ENCODE measurements around the gene CACNA2D3. TPM values are rescaled to one million over a fixed set of nuclear protein-coding genes. Genes with fewer than 3 reads are reported as not detected.

CACNA2D3 gene
- total and polyA plus RNA-seq, 3 experiments from 2014 or later: not detected

- H3K9me3 ChIP-seq (ENCODE audit: low read length): no peaks in the 10 kb centered on the region
- no peak for DNase-seq
- no peak overlapping the region for H3K4me3 ChIP-seq (ENCODE audit: low read length)
- H3K4me1 ChIP-seq (ENCODE audit: insufficient read depth, low read length): no peaks in the 10 kb centered on the region
- H3K36me3 ChIP-seq (ENCODE audit: insufficient read depth, low read length): no peaks in the 10 kb centered on the region
- peaks cover 3 to 7% of the 10 kb centered on the region in 2 donors for H3K27me3 Mint-ChIP-seq
- no peaks in the 10 kb centered on the region for H3K36me3 Mint-ChIP-seq
- CTCF ChIA-PET: no interaction called here
- H3K27ac ChIP-seq (ENCODE audit: low read depth, low read length): no peak overlapping the region
- no peak overlapping the region for H3K4me3 Mint-ChIP-seq
- H3K27ac Mint-ChIP-seq: no peak overlapping the region
- POLR2A ChIA-PET: no interaction called here
- no peaks in the 10 kb centered on the region for H3K27me3 ChIP-seq (ENCODE audit: insufficient read depth, low read length, poor library complexity, severe bottlenecking)
- H3K9me3 Mint-ChIP-seq: peaks cover 0 to 5% (median 0%) of the 10 kb centered on the region in 5 donors
- H3K4me1 Mint-ChIP-seq: no peaks in the 10 kb centered on the region
These were observed 134.9 kb downstream of the CACNA2D3 start for GRCh38 chr3:54257125-54257720.

- Mint-ChIP-seq H3K27me3 (peaks cover 3 to 11% of the 10 kb centered on the region in 2 donors), H3K4me1 (no peaks in the 10 kb centered on the region), H3K9me3 (peaks cover 0 to 2% (median 0%) of the 10 kb centered on the region in 5 donors), H3K27ac (no peak overlapping the region), H3K4me3 (no peak overlapping the region), H3K36me3 (no peaks in the 10 kb centered on the region)
- CTCF ChIA-PET: no interaction called here
- Histone ChIP-seq H3K36me3 (ENCODE audit: insufficient read depth, low read length) (no peaks in the 10 kb centered on the region), H3K9me3 (ENCODE audit: low read length) (no peaks in the 10 kb centered on the region), H3K27ac (ENCODE audit: low read depth, low read length) (no peak overlapping the region), H3K4me1 (ENCODE audit: insufficient read depth, low read length) (no peaks in the 10 kb centered on the region), H3K4me3 (ENCODE audit: low read length) (no peak overlapping the region), H3K27me3 (ENCODE audit: insufficient read depth, low read length, poor library complexity, severe bottlenecking) (no peaks in the 10 kb centered on the region)
- POLR2A ChIA-PET: no interaction called here
- no peak for DNase-seq
These were observed 137.3 kb downstream of the CACNA2D3 start for GRCh38 chr3:54259636-54260035.

GRCh38 chr3:54261141-54261540 is 138.8 kb downstream of the CACNA2D3 start:
- H3K27ac Mint-ChIP-seq: no peak overlapping the region
- no peaks in the 10 kb centered on the region for H3K27me3 ChIP-seq (ENCODE audit: insufficient read depth, low read length, poor library complexity, severe bottlenecking)
- no peaks in the 10 kb centered on the region for H3K36me3 Mint-ChIP-seq
- H3K9me3 ChIP-seq (ENCODE audit: low read length): no peaks in the 10 kb centered on the region
- ChIA-PET POLR2A (no interaction called here), CTCF (no interaction called here)
- no peaks in the 10 kb centered on the region for H3K4me1 ChIP-seq (ENCODE audit: insufficient read depth, low read length)
- no peaks in the 10 kb centered on the region for H3K4me1 Mint-ChIP-seq
- H3K9me3 Mint-ChIP-seq: peaks cover 0 to 5% (median 0%) of the 10 kb centered on the region in 5 donors
- no peak overlapping the region for H3K27ac ChIP-seq (ENCODE audit: low read depth, low read length)
- peaks cover 0 to 9% of the 10 kb centered on the region in 2 donors for H3K27me3 Mint-ChIP-seq
- no peaks in the 10 kb centered on the region for H3K36me3 ChIP-seq (ENCODE audit: insufficient read depth, low read length)
- DNase-seq: no peak
- H3K4me3 ChIP-seq (ENCODE audit: low read length): no peak overlapping the region
- H3K4me3 Mint-ChIP-seq: no peak overlapping the region

DNA sequence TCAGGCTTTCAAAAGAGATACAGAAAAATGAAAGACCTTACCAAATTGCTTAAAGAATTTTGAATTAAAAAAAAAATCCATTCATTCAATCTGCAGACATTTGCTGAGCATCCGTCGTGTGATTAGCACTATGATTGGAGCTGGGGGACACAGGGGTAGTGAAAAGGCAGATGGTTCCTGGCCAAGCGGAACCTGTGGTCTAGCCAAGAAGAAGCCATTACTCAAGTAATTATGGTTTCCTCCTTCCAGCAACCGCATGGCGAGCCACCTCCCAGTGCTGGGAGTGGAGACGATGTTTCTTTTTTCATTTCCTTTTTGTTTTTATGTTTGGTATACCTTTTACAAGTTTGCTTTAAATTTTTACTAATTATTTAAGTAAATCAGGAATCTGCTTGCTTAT is 140.2 kb downstream of the CACNA2D3 start:
- ChIA-PET POLR2A (no interaction called here), CTCF (no interaction called here)
- H3K36me3 Mint-ChIP-seq: no peaks in the 10 kb centered on the region
- no peaks in the 10 kb centered on the region for H3K4me1 Mint-ChIP-seq
- H3K27me3 ChIP-seq (ENCODE audit: insufficient read depth, low read length, poor library complexity, severe bottlenecking): no peaks in the 10 kb centered on the region
- peaks cover 0 to 9% of the 10 kb centered on the region in 2 donors for H3K27me3 Mint-ChIP-seq
- H3K27ac Mint-ChIP-seq: no peak overlapping the region
- H3K36me3 ChIP-seq (ENCODE audit: insufficient read depth, low read length): no peaks in the 10 kb centered on the region
- H3K27ac ChIP-seq (ENCODE audit: low read depth, low read length): no peak overlapping the region
- H3K9me3 Mint-ChIP-seq: peaks cover 0 to 3% (median 0%) of the 10 kb centered on the region in 5 donors
- no peak overlapping the region for H3K4me3 ChIP-seq (ENCODE audit: low read length)
- H3K4me3 Mint-ChIP-seq: no peak overlapping the region
- no peaks in the 10 kb centered on the region for H3K4me1 ChIP-seq (ENCODE audit: insufficient read depth, low read length)
- H3K9me3 ChIP-seq (ENCODE audit: low read length): no peaks in the 10 kb centered on the region
- DNase-seq: no peak

DNA sequence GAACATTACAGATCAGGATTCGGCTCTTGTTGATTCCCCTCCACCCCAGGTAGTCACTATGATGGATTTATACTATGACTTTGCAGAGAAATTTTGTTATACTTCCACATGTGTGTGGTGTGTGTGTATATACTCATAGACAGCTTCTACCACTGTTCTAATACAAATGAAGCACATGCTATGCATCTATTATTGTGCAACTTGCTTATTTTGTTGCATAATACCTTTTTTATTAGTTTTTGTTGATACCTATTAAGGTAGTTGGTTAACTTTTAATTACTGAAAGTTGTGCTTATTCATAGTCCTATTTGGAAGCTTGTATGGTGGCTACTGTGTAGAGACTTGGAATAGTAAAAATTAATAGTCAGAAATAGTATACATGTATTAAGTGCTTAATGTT is 140.6 kb downstream of the CACNA2D3 start:
- Mint-ChIP-seq H3K4me1 (no peaks in the 10 kb centered on the region), H3K36me3 (no peaks in the 10 kb centered on the region), H3K9me3 (peaks cover 0 to 3% (median 0%) of the 10 kb centered on the region in 5 donors), H3K4me3 (no peak overlapping the region), H3K27ac (no peak overlapping the region), H3K27me3 (peaks cover 0 to 9% of the 10 kb centered on the region in 2 donors)
- Histone ChIP-seq H3K4me1 (ENCODE audit: insufficient read depth, low read length) (no peaks in the 10 kb centered on the region), H3K9me3 (ENCODE audit: low read length) (no peaks in the 10 kb centered on the region), H3K27ac (ENCODE audit: low read depth, low read length) (no peak overlapping the region), H3K27me3 (ENCODE audit: insufficient read depth, low read length, poor library complexity, severe bottlenecking) (no peaks in the 10 kb centered on the region), H3K4me3 (ENCODE audit: low read length) (no peak overlapping the region), H3K36me3 (ENCODE audit: insufficient read depth, low read length) (no peaks in the 10 kb centered on the region)
- DNase-seq: no peak
- ChIA-PET POLR2A (no interaction called here), CTCF (no interaction called here)

- Mint-ChIP-seq H3K4me1 (no peaks in the 10 kb centered on the region), H3K4me3 (no peak overlapping the region), H3K27ac (no peak overlapping the region), H3K36me3 (no peaks in the 10 kb centered on the region), H3K9me3 (peaks cover 0 to 3% (median 0%) of the 10 kb centered on the region in 5 donors), H3K27me3 (peaks cover 0 to 6% of the 10 kb centered on the region in 2 donors)
- Histone ChIP-seq H3K27me3 (ENCODE audit: insufficient read depth, low read length, poor library complexity, severe bottlenecking) (no peaks in the 10 kb centered on the region), H3K9me3 (ENCODE audit: low read length) (no peaks in the 10 kb centered on the region), H3K4me3 (ENCODE audit: low read length) (no peak overlapping the region), H3K4me1 (ENCODE audit: insufficient read depth, low read length) (no peaks in the 10 kb centered on the region), H3K27ac (ENCODE audit: low read depth, low read length) (no peak overlapping the region), H3K36me3 (ENCODE audit: insufficient read depth, low read length) (no peaks in the 10 kb centered on the region)
- POLR2A ChIA-PET: no interaction called here
- CTCF ChIA-PET: no interaction called here
- DNase-seq: no peak
These were observed 141.7 kb downstream of the CACNA2D3 start for GRCh38 chr3:54264050-54264449.

DNA sequence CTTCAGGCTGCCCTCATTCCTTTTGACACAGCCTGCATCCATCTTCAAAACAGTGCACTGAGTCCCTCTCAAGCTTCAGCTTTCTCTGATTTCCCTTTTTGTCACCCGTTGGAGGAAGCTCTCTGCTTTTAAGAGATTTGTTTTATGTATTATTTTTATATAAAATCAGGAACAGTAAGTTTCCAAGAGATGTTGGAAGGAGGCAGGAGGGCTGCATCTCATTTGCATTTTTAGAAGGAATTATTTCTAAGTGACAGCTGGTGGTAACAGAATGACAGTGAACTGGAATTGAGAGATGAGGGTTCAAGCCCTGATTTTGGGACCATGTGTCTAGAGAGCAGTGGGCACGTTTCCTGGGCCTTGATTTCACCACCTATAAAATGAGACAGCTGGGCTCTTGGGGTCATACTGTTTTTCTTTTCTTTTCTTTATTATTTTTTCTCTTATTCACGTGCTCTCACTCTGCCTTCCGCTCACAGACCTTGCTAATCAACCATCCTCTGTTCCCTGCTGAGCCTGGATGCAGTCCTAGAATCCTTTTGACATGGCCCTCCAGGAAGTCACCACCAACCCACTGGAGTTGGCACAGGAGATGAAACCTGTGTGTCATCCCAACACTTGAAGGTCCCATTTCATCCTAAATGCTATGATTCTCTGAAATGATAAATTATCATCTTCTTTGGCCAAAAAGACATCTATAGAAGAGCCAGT is 148.6 kb downstream of the CACNA2D3 start:
- Mint-ChIP-seq H3K36me3 (no peaks in the 10 kb centered on the region), H3K9me3 (peaks cover 0 to 3% (median 0%) of the 10 kb centered on the region in 5 donors), H3K4me1 (no peaks in the 10 kb centered on the region), H3K27me3 (no peaks in the 10 kb centered on the region), H3K27ac (no peak overlapping the region), H3K4me3 (no peak overlapping the region)
- no peak overlapping the region for H3K4me3 ChIP-seq (ENCODE audit: low read length)
- no peaks in the 10 kb centered on the region for H3K9me3 ChIP-seq (ENCODE audit: low read length)
- CTCF ChIA-PET: no interaction called here
- H3K4me1 ChIP-seq (ENCODE audit: insufficient read depth, low read length): no peaks in the 10 kb centered on the region
- no peak for DNase-seq
- no peaks in the 10 kb centered on the region for H3K36me3 ChIP-seq (ENCODE audit: insufficient read depth, low read length)
- POLR2A ChIA-PET: no interaction called here
- no peaks in the 10 kb centered on the region for H3K27me3 ChIP-seq (ENCODE audit: insufficient read depth, low read length, poor library complexity, severe bottlenecking)
- H3K27ac ChIP-seq (ENCODE audit: low read depth, low read length): no peak overlapping the region

DNA sequence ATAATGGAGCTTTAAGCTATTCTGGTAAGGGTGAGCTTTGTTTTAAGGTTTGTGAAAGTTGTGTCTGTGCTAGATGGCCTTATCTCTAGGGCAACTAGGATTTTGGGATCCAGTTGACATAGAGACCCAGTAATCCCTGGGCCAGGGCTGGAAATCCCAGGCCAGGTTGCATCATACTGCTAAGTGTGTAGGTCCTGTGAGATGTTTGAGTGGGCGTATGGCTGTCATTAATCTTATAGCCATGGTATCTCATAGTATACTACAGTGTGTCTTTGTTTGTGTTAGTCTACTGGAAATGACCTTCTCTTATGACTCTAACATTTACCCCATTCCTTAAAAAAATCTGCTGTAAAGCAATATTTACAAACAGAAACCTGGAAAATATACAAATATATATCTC is 151.4 kb downstream of the CACNA2D3 start:
- DNase-seq: no peak
- Histone ChIP-seq H3K27me3 (ENCODE audit: insufficient read depth, low read length, poor library complexity, severe bottlenecking) (no peaks in the 10 kb centered on the region), H3K27ac (ENCODE audit: low read depth, low read length) (no peak overlapping the region), H3K9me3 (ENCODE audit: low read length) (no peaks in the 10 kb centered on the region), H3K4me1 (ENCODE audit: insufficient read depth, low read length) (no peaks in the 10 kb centered on the region), H3K36me3 (ENCODE audit: insufficient read depth, low read length) (no peaks in the 10 kb centered on the region), H3K4me3 (ENCODE audit: low read length) (no peak overlapping the region)
- H3K27ac Mint-ChIP-seq: no peak overlapping the region
- no peaks in the 10 kb centered on the region for H3K36me3 Mint-ChIP-seq
- POLR2A ChIA-PET: no interaction called here
- H3K27me3 Mint-ChIP-seq: peaks cover 0 to 1% of the 10 kb centered on the region in 2 donors
- H3K4me3 Mint-ChIP-seq: no peak overlapping the region
- peaks cover 0 to 8% (median 6%) of the 10 kb centered on the region in 5 donors for H3K9me3 Mint-ChIP-seq
- CTCF ChIA-PET: no interaction called here
- H3K4me1 Mint-ChIP-seq: no peaks in the 10 kb centered on the region

Data from CD8-positive, alpha-beta memory T cell (primary cell).